ENCODE results near the gene HIVEP2. TPM values are rescaled to one million over a fixed set of nuclear protein-coding genes. Genes with fewer than 3 reads are reported as not detected.

The HIVEP2 gene
- total RNA-seq, 1 donor from 2014 or later, result 32.0 TPM

DNA sequence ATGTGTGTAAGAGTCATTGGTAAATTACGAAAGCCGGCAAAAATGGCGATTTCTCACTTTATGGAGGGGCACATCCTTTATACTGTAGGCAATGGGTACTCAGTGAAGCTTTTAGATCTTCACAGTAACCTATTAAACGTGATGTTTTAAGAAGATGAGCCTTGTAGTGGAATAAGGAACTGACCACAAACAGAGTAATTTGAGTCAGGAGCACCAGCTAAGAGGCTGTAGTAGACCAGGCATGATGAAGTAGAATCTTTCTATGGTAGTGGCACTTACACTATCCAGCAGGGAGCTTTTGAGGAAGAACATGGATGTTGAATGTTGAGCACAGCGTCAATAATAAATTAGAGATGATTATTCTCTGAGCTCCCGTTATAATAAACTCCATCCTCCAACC is 65.9 kb downstream of the HIVEP2 start:
- intact Hi-C loops (cut with DNase I), result no loop called here
- no peak for ATAC-seq

DNA sequence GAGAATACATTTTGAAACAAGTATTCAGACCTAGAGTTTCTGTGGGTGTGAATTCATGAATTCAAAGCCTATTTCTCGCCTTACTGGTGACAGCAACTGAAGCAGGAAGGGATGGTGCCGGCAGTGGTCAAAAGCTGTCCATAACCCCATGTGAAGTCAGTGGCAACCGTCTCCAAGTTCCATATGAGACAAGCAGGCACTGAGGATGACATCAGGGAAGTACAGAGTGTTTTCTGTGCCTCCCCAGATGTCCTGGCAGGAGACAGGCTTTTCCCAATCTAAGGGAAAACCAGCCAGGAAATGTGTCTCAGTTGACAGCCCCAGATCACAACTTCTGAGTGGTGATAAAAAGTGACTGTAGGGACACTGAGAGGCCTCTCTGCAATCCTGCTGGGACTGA is 66.6 kb downstream of the HIVEP2 start:
- intact Hi-C loops (cut with DNase I), result no loop called here
- peak; percentile 17 for ATAC-seq
- DNase-seq (ENCODE audit: low spot score), result no peak

More for the DNA sequence above, 65.9 kb downstream of the HIVEP2 start:
- no peak for DNase-seq (ENCODE audit: low spot score)

DNA sequence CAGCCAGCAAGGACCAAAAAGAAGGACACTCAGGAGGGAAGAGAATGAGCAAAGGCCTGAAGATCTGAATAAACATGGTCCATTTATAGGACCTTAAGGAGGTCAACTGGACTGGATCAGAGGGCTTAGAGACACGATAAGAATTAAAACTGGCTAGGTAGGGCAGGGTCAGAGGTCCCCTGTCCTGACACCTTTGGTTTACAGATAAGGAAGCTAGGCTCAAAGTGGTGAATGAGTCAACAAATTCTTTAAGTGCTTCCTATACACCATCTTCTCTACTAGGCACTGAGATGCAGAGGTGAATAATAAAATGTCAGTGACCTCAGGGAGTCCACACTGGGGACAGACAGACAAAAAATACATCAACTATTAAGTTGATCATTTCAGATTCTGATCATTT is 70.3 kb downstream of the HIVEP2 start:
- intact Hi-C loops (cut with DNase I), result no loop called here
- ATAC-seq (no peak), DNase-seq (ENCODE audit: low spot score) (no peak)

GRCh38 chr6:142872376-142872775 is 72.6 kb downstream of the HIVEP2 start:
- DNase-seq (ENCODE audit: low spot score), result no peak
- peak; percentile 19 for ATAC-seq
- intact Hi-C loops (cut with DNase I), result no loop called here

GRCh38 chr6:142871910-142872331 is 73.1 kb downstream of the HIVEP2 start:
- DNase-seq (ENCODE audit: low spot score) (no peak), ATAC-seq (peak; percentile 92)
- intact Hi-C loops (cut with DNase I), result no loop called here

DNA sequence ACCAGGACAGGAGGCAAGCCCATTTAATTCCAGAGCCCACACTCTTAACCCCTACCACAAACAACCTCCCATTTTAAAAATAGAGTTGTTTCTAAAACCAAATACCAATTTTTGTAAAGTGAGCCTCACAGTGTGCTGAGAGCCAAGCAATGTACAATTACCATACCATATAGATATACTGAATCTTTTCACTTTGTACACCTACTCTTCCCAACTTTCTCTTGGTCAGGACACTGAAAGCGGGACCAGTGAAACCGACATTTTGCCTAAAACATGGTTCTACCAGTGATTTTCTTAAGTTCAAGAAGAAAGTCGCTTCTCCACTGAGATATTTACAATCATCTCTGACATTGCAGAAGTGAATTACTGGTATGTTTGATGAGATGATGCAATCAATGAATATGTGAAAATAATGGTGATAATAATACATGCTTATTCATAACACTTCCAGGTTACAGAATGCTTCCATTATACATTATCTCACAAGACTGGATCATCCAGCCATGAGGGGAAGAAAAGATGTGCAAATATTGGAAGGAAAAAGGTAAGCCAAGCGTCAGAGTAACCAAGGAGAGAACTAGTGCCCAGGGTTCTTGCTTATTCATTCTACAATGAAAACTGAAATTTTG is 74.1 kb downstream of the HIVEP2 start:
- no peak for ATAC-seq
- intact Hi-C loops (cut with DNase I), result no loop called here
- no peak for DNase-seq (ENCODE audit: low spot score)

GRCh38 chr6:142868917-142869316 is 76.1 kb downstream of the HIVEP2 start:
- DNase-seq (ENCODE audit: low spot score) (no peak), ATAC-seq (no peak)
- intact Hi-C loops (cut with DNase I), result no loop called here

GRCh38 chr6:142867988-142868812 is 76.8 kb downstream of the HIVEP2 start:
- DNase-seq (ENCODE audit: low spot score) (no peak), ATAC-seq (no peak)
- intact Hi-C loops (cut with DNase I), result no loop called here

DNA sequence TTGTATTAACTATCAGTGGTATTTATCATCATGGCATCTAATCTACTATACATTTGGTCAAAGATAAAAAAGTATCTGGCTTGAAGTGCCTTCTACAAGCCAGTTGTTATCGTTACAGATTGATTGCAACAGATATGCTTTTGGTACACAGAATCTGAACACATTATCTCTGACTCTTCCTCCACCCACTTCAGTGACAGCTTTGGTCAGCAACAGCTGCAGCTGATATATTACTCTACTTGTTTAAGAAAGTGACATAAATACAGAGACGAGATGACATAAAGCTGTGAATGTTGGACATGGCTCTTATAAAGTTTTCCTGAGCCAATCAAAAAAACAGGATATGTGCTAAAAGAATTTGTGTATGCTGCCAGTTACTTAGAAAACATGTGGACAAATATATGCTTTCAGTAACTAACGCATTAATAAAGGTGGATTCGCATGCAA is 77.6 kb downstream of the HIVEP2 start:
- no peak for DNase-seq (ENCODE audit: low spot score)
- intact Hi-C loops (cut with DNase I), result no loop called here
- ATAC-seq, result no peak

DNA sequence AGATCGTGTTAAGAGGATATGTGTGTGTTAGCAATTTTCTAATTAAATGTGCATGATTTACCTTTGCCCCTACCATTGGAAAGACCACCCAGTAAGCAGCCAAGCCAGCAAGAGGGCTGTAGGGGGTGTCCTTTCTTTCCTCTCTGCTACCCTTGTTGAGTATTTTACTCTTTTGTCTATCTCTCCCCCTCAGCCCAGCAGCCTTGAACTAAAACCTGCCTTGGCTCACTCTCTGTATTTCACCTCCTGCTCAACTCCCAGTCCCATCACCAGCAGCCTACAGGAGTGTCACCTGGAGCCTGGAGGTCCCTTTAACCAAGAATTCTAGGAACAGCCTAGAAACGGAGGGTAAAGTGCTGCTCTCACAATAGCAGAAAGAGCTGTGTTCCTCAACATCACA is 81.0 kb downstream of the HIVEP2 start:
- no peak for DNase-seq (ENCODE audit: low spot score)
- intact Hi-C loops (cut with DNase I), result no loop called here
- no peak for ATAC-seq

GRCh38 chr6:142861711-142862110 is 83.3 kb downstream of the HIVEP2 start:
- intact Hi-C loops (cut with DNase I), result no loop called here
- DNase-seq (ENCODE audit: low spot score) (no peak), ATAC-seq (no peak)

GRCh38 chr6:142860498-142860897 is 84.5 kb downstream of the HIVEP2 start:
- DNase-seq (ENCODE audit: low spot score) (no peak), ATAC-seq (no peak)
- intact Hi-C loops (cut with DNase I), result no loop called here

DNA sequence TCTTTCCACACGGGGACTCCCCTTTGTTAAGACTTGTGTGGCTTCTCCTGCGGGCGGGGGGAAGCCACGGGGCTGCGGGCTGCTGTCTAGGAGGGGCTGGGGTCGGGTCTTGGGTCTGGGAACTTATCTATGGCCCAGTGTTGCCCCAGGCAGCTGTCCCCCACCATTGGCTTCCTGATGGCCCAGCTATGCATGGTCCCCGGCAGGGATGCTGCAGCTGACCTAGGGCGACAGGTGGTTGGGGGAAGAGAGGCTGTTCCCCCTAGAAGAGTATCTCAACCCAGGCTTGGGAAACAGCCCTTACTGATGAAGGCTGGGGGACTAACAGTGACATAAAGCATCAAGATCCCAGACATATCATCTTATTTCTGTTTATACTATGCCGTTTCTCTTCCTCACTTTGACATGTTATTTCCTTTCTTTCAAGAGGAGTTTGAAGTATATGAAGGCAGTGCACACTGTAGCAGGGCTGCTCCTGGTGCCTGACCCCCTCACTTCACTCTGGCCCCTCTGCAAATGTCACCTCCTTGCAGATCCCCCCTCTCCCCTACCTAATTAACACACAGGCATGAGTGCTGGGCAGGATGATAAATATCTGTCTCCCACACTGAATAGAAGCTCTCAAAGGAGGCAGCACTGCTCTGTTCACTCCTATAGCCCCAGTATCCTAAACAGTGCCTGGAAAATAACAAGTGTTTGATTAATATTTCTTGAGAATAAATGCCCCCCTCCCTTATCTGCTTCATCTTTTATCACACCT is 87.0 kb downstream of the HIVEP2 start:
- intact Hi-C loops (cut with DNase I), result no loop called here
- no peak for DNase-seq (ENCODE audit: low spot score)
- peak; percentile 15 for ATAC-seq

GRCh38 chr6:142857233-142857761 is 87.7 kb downstream of the HIVEP2 start:
- DNase-seq (ENCODE audit: low spot score), result no peak
- no peak for ATAC-seq
- intact Hi-C loops (cut with DNase I), result no loop called here

DNA sequence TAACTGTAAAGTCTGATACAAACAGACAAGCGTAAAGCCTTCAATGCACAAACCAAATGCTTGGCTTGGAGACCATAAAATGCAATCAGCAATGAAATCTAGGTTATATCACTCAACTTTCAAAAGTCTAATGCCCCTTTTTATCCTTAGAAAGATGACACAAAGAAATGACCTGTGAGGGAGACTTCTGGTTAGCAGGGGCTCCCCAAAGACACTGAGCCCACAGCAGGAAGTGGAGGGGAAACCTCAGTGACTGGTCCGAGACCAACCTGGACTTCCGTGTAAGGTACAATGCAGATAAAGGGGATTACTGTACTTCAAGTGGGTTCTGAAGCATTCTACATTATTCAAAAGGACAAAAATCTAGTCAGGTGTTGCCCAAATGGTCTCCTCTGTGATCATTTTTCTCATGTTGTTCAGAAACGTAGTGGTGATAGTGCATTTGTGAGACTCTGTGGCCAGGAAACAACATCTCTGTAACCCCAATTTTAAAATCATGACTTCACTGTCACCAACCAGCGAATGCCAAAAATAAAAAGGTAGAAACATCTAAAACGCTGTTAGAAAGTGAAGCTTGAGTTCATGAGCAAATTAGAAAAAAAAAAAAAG is 88.2 kb downstream of the HIVEP2 start:
- DNase-seq (ENCODE audit: low spot score) (no peak), ATAC-seq (no peak)
- intact Hi-C loops (cut with DNase I), result no loop called here

DNA sequence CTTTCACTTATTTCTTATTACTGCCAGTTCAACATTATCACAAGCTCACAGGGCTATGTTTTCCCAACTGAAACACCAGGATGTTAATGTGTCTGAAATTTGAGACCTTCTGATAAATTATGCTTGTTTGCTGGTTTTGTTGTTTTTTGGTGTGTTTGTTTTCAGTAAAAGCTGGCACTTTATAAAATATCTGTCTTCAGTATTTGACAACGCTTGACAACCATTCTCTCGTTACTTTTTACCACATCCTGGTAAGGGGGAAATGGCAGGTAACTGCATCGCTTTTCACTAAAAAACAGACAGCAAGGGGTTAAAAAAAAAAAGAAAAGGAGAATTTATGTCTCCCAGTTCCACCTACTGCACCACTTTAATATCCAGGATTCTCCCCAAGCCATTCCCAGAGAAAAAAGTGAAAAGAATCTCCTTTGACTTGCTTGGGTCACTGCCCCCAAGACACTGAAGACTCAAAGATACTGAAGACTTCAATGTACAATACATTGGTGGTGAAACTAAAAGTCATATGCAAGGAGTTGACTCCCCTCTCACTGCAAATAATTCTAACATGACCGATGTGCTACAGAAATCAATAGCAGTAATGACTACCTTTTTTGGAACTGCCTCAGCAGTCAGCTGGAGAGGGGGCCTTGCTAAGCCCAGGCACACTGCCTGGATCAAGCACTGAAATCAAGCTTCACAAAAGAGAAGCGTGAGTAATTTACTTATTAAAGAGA is 88.9 kb downstream of the HIVEP2 start:
- intact Hi-C loops (cut with DNase I), result no loop called here
- DNase-seq (ENCODE audit: low spot score), result no peak
- no peak for ATAC-seq

DNA sequence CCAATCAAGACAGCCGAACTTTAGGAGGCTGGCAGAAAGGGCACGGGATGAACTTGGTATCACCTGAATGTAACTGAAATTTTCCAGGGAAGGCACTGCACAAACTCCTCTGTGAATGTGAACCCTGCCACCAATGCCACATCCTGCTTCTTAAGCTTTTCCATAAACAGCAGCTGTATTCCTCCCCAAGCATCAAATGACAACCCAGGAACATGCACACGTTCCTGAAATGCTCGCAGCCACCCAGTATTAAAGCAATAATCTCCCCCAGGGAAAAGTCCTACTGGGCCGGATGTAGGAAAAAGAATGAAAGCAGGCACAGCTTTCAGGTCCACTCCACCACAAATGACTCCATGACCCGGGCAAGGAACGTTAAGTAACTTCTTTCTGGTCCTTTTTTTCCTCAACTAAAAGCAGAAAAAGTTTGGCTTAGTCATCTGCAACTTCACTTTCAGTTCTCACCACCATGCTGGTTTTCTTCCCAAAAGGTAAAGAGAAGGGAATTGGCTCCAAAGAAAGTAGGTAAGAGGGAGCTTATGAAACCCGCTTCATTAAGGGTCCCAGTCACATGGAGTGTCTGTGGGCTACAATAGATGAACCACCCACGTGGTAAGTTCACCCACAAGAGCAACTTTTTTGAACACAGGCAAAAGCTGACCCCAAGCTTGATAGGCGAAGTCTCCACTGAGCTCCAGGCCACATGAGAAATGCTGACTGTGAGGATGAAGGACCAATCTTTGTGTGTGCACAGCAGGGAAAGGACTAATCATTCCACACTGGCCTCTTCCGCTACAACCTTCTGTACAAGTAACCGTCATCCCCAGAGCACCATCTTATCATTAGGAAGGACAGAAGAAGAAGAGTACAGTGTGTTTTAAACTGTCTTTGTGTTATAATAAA is 90.1 kb downstream of the HIVEP2 start:
- intact Hi-C loops (cut with DNase I), result no loop called here
- ATAC-seq, result no peak
- DNase-seq (ENCODE audit: low spot score), result no peak

Data from sciatic nerve (tissue), 2 donors.